K562 (cell line): Measurements from ENCODE around the gene EWSR1. TPM values are rescaled to one million over a fixed set of nuclear protein-coding genes. Genes with fewer than 3 reads are reported as not detected.

ENCODE experiments used
- ATAC-seq: fragments of 200-7000 bp; cut with Tn5 transposase; 3 replicates; pipeline ENCODE4 v1.9.1; 2020; ENCODE audit warnings: moderate library complexity
- BruUV-seq: library from RNA; stranded (reverse); fragments of 400-500 nt; replicated peaks from 2 replicates; lab custom pipeline; 2021; lab: Mats Ljungman, UMichigan
- CTCF ChIA-PET: fragments of 300-600 bp; formaldehyde crosslinking; extraction: SDS; loops from one replicate; lab custom pipeline; 2021; ENCODE audit warnings: low intra/inter-chr PET ratio; lab: Yijun Ruan, JAX
- POLR2A ChIA-PET: fragments of 300-600, 350-650 bp; sonication (Branson Sonifier 250); formaldehyde crosslinking; extraction: SDS; loops from one replicate; lab custom pipeline; 2021; ENCODE audit warnings: antibody characterized with exemption, inconsistent platforms; lab: Yijun Ruan, JAX
- DNase-seq, 4 experiments: peaks; one replicate each; pipeline versions ENCODE4 v3.0.0 to v3.0.0-alpha.2; 2011 to 2018; ENCODE audit warnings: low spot score in 3 of 4, mixed read lengths in 3 of 4; ENCODE audit errors: extremely low read depth in 1 of 4
- FAIRE-seq: peaks from 2 replicates; lab custom pipeline; 2011; peaks lifted over from hg19 to GRCh38; lab: Jason Lieb, UNC
- H2AFZ ChIP-seq: 2 replicates; pipeline ENCODE4 v1.6.0; 2011; ENCODE audit warnings: low read depth, low read length, control low read depth, inconsistent platforms
- H3K27ac ChIP-seq: fragments of 200-600 bp; 3 replicates; pipeline ENCODE4 v1.8.0; 2011; ENCODE audit warnings: low read depth, mild to moderate bottlenecking, control low read depth, inconsistent platforms, low read length, moderate library complexity, mixed read lengths; ENCODE audit errors: extremely low read depth
- H3K27me3 ChIP-seq, 2 experiments: fragments of 300-600 bp in 1 of 2; 2 replicates in 1 of 2; 3 replicates in 1 of 2; pipeline versions ENCODE4 v1.6.0 to v1.8.0; 2011; ENCODE audit warnings: inconsistent platforms in 2 of 2, low read length in 2 of 2, mild to moderate bottlenecking in 1 of 2, mixed read lengths in 1 of 2, moderate library complexity in 1 of 2; ENCODE audit not compliant: control insufficient read depth in 2 of 2, insufficient read depth in 2 of 2
- H3K36me3 ChIP-seq: fragments of 300-600 bp; 3 replicates; pipeline ENCODE4 v1.8.0; 2011; ENCODE audit warnings: mild to moderate bottlenecking, low read length, inconsistent platforms; ENCODE audit not compliant: control insufficient read depth, insufficient read depth
- H3K4me1 ChIP-seq, 2 experiments: fragments of 200-600 bp in 1 of 2; replicated peaks in 1 of 2; 2 replicates in 1 of 2; 3 replicates in 1 of 2; pipeline versions ENCODE4 v1.5.1 to v1.8.0; 2011; ENCODE audit warnings: inconsistent platforms in 2 of 2, low read length in 2 of 2, mild to moderate bottlenecking in 1 of 2, mixed read lengths in 1 of 2, moderate library complexity in 1 of 2; ENCODE audit not compliant: control insufficient read depth in 2 of 2, insufficient read depth in 2 of 2
- H3K4me2 ChIP-seq: 2 replicates; pipeline ENCODE4 v1.6.1; 2011; ENCODE audit warnings: low read length, control low read depth, inconsistent platforms, mixed read lengths; ENCODE audit not compliant: insufficient read depth
- H3K4me3 ChIP-seq: fragments of 200-600 bp; sonication (generic), shearing (Covaris generic); 2 replicates; pipeline ENCODE4 v1.5.1; 2016; ENCODE audit warnings: control low read depth, inconsistent platforms
- H3K79me2 ChIP-seq: fragments of 200-600 bp; 3 replicates; pipeline ENCODE4 v1.8.0; 2011; ENCODE audit warnings: low read length, inconsistent platforms; ENCODE audit not compliant: control insufficient read depth, insufficient read depth
- H3K9ac ChIP-seq, 2 experiments: 2 replicates each; pipeline versions ENCODE4 v1.6.0 to v1.6.1; 2011; ENCODE audit warnings: low read depth in 2 of 2, low read length in 2 of 2, control low read depth in 1 of 2, inconsistent platforms in 1 of 2, mild to moderate bottlenecking in 1 of 2, mixed read lengths in 1 of 2; ENCODE audit not compliant: insufficient read depth in 1 of 2
- H3K9me1 ChIP-seq: one replicate; pipeline ENCODE4 v1.6.0; 2011; ENCODE audit warnings: inconsistent platforms, mild to moderate bottlenecking, low read length, moderate library complexity; ENCODE audit not compliant: control insufficient read depth, insufficient read depth
- H3K9me3 ChIP-seq: replicated peaks from 2 replicates; pipeline ENCODE4 v1.5.1; 2011; ENCODE audit warnings: low read depth, low read length, inconsistent platforms; ENCODE audit not compliant: control insufficient read depth, insufficient read depth
- H4K20me1 ChIP-seq: replicated peaks from 2 replicates; pipeline ENCODE4 v1.6.1; 2011; ENCODE audit warnings: low read length, inconsistent platforms, mixed read lengths; ENCODE audit not compliant: control insufficient read depth, insufficient read depth
- POLR2G ChIP-seq: fragments of 200-400 bp; formaldehyde crosslinking; IDR thresholded peaks from 2 replicates; pipeline ENCODE4 v1.6.1; 2017; ENCODE audit warnings: low read depth, mild to moderate bottlenecking, antibody characterized with exemption, low read length, moderate library complexity
- PRDM10 ChIP-seq: fragments of 450-650 bp; IDR thresholded peaks from 2 replicates; pipeline ENCODE4 v1.6.1; 2018; ENCODE audit not compliant: partially characterized antibody
- PTRF ChIP-seq: fragments of 450-650 bp; IDR thresholded peaks from 2 replicates; pipeline ENCODE4 v1.6.1; 2016; ENCODE audit warnings: mild to moderate bottlenecking, missing genetic modification characterization, missing compliant biosample characterization
- RCOR1 ChIP-seq, 2 experiments: IDR thresholded peaks; 2 replicates each; pipeline ENCODE4 v1.6.1; 2012; ENCODE audit warnings: low read depth in 2 of 2, low read length in 2 of 2, borderline replicate concordance in 1 of 2, improper control_type of control experiment in 1 of 2
- TAF7 ChIP-seq: fragments of 450-650 bp; IDR thresholded peaks from 2 replicates; pipeline ENCODE4 v1.6.1; 2016; ENCODE audit warnings: missing genetic modification characterization, missing compliant biosample characterization
- WGBS: fragments of 100-300 bp; shearing (Covaris generic); methylation state at CpG from one replicate; pipeline ENCODE4 v1.1.6; 2016; ENCODE audit warnings: low coverage, mixed read lengths; ENCODE audit not compliant: insufficient coverage; ENCODE audit errors: missing lambda C conversion rate; 5-methylcytosine and 5-hydroxymethylcytosine counted together
- in situ Hi-C: fragments of 300-500 bp; cut with MboI; formaldehyde crosslinking; loops from 4 replicates; pipeline ENCODE4 v1.15.0; 2018; ENCODE audit warnings: inconsistent platforms, mixed read lengths
- intact Hi-C: fragments of 100-400 bp; cut with micrococcal nuclease; formaldehyde crosslinking; loops from 2 replicates; pipeline ENCODE4 v1.14.2; 2022
- polyA plus RNA-seq, 8 experiments: library from polyadenylated mRNA; depleted of rRNA in 4 of 8; stranded (reverse) in 5 of 8; unstranded in 3 of 8; fragments of >200 nt; fragmentation: Nextera tagmentation in 2 of 8; fragmentation: Illumina TruSeq in 1 of 8; extraction: Ambion mirVana in 2 of 8; extraction: Trizol in 1 of 8; gene quantifications; 2 replicates each; pipeline versions ENCODE4 v1.2.1 to v1.2.3, GENCODE V29; 2011 to 2014; ENCODE audit warnings: inconsistent platforms in 1 of 8, missing spikeins in 1 of 8
- total RNA-seq, 7 experiments: library from RNA; depleted of rRNA in 6 of 7; stranded (reverse); fragments of >200 nt in 6 of 7; fragmentation: Illumina TruSeq in 2 of 7; extraction: Trizol in 2 of 7; gene quantifications; 2 replicates each; pipeline versions ENCODE4 v1.2.1 to v1.2.3, GENCODE V29; 2011 to 2021; ENCODE audit warnings: low replicate concordance in 1 of 7

EWSR1 gene
- total and polyA plus RNA-seq, 9 of the 15 experiments (the other 6 are each of a cell fraction or from before 2014, with no cell fraction given), result 83.3 to 450 (median 239) TPM

DNA sequence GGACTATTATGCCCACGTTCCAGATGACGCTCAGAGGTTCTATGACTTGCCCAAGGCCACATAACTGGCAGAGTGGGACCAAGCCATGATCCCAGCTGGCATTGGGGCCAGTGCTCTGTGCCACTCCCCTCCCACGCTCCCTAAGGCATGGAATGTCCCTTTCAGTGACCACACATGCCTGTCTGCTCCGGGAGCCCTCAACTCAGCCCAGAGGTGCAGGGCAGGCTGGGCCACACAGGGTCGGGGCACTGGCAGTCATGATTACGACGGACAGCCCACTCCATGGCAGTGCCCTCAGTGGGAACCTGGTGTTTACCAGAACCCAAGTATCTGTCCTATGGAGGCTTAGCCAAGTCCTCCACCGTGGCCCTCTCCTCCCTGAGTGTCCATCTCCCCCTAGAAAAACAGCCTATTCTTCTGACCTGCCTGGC lies 10.3 kb upstream of the EWSR1 start:
- peaks cover 0 to 29% of the 10 kb centered on the region in 2 experiments; a peak in 2 of 5 replicates for H3K4me1 ChIP-seq
- H3K4me3 ChIP-seq, result no peak overlapping the region
- ATAC-seq, result no peak
- H2AFZ ChIP-seq, result no peak overlapping the region
- no peaks in the 10 kb centered on the region for H3K79me2 ChIP-seq
- in situ Hi-C loops (loop anchor here (10.0 kb wide), 1 partner anchor 403 kb away; no protein-coding TSS in a partner anchor), intact Hi-C loops (loop anchor here (2.0 kb wide), 1 partner anchor 15 kb away; no protein-coding TSS in a partner anchor)
- H3K4me2 ChIP-seq, result no peak overlapping the region
- TF ChIP-seq POLR2G (peak; percentile 46; the same call in 1 of the 2 replicates), PTRF (tag) (no peak), RCOR1 (IDR thresholded peaks at IDR 0.05; ENCODE audit: borderline replicate concordance in 1 of 2, low read depth in 2 of 2, low read length in 2 of 2) (no peak), TAF7 (no peak), PRDM10 (peak; percentile 58)
- no TSS peak for BruUV-seq
- ChIA-PET POLR2A (interaction anchor here (1.6 kb wide), 1 partner anchor 10 kb away, joined by 5 read pairs; the partner anchor contains the start of genes EWSR1 and RHBDD3), CTCF (no interaction called here)
- H3K27me3 ChIP-seq, result no peaks in the 10 kb centered on the region
- H4K20me1 ChIP-seq, result no peaks in the 10 kb centered on the region
- no peaks in the 10 kb centered on the region for H3K9me3 ChIP-seq
- no peak for FAIRE-seq
- peak in 1 of 4 experiments; percentile 2 for DNase-seq
- no peak overlapping the region for H3K9ac ChIP-seq
- H3K9me1 ChIP-seq, result no peaks in the 10 kb centered on the region
- no peak overlapping the region for H3K27ac ChIP-seq
- 70% methylated on average over 6 of the region's 8 CpGs for WGBS
- H3K36me3 ChIP-seq, result peaks cover 7% of the 10 kb centered on the region; the same call in 1 of the 3 replicates
